ENCODE data around the gene HIVEP3.
A peak's percentile ranks its signal among the peaks of the same experiment; 100 is the strongest.

The HIVEP3 gene

GRCh38 chr1:41677620-41678019 lies 241.1 kb downstream of the HIVEP3 start:
- no peak for DNase-seq

- no peak for DNase-seq
These were observed 243.3 kb downstream of the HIVEP3 start for GRCh38 chr1:41675401-41675800.

- no peak for DNase-seq
These were observed 244.2 kb downstream of the HIVEP3 start for GRCh38 chr1:41674522-41674921.

GRCh38 chr1:41673806-41674205 lies 244.9 kb downstream of the HIVEP3 start:
- no peak for DNase-seq

GRCh38 chr1:41673378-41673777 lies 245.3 kb downstream of the HIVEP3 start:
- no peak for DNase-seq

GRCh38 chr1:41672641-41673361 lies 245.9 kb downstream of the HIVEP3 start:
- no peak for DNase-seq

- peak; percentile 92 for DNase-seq
These were observed 246.5 kb downstream of the HIVEP3 start for GRCh38 chr1:41672173-41672572.

- no peak for DNase-seq
These were observed 247.5 kb downstream of the HIVEP3 start for GRCh38 chr1:41671116-41671755.

- peak; percentile 53 for DNase-seq
These were observed 248.3 kb downstream of the HIVEP3 start for GRCh38 chr1:41670217-41670957.

- DNase-seq: no peak
These were observed 249.8 kb downstream of the HIVEP3 start for GRCh38 chr1:41668967-41669366.

- no peak for DNase-seq
These were observed 250.6 kb downstream of the HIVEP3 start for GRCh38 chr1:41668054-41668660.

GRCh38 chr1:41666981-41667631 lies 251.6 kb downstream of the HIVEP3 start:
- DNase-seq: no peak

- peak; percentile 13 for DNase-seq
These were observed 252.5 kb downstream of the HIVEP3 start for GRCh38 chr1:41665962-41666917.

GRCh38 chr1:41664861-41665640 lies 253.7 kb downstream of the HIVEP3 start:
- DNase-seq: peak; percentile 96

GRCh38 chr1:41663671-41664400 lies 254.9 kb downstream of the HIVEP3 start:
- DNase-seq: no peak

GRCh38 chr1:41662765-41663437 lies 255.8 kb downstream of the HIVEP3 start:
- DNase-seq: peak; percentile 59

GRCh38 chr1:41662061-41662764 lies 256.5 kb downstream of the HIVEP3 start:
- peak; percentile 54 for DNase-seq

GRCh38 chr1:41661428-41662060 lies 257.2 kb downstream of the HIVEP3 start:
- peak; percentile 16 for DNase-seq
